Endothelial cell of umbilical vein (primary cell): ENCODE results near the gene ZCCHC12. TPM values are rescaled to one million over a fixed set of nuclear protein-coding genes. Genes with fewer than 3 reads are reported as not detected.

Source experiments
- BruUV-seq: library from RNA; stranded (reverse); fragments of 400-500 nt; replicated peaks from 2 replicates; lab custom pipeline; 2021; lab: Mats Ljungman, UMichigan
- CTCF ChIA-PET: fragments of 300-600, 350-600 bp; sonication (Branson Sonifier 250); formaldehyde crosslinking; loops from one replicate; lab custom pipeline; 2021; ENCODE audit warnings: antibody characterized with exemption, inconsistent platforms; lab: Charles Lee
- POLR2A ChIA-PET: fragments of 300-600, 350-600 bp; sonication (Branson Sonifier 250); formaldehyde crosslinking; loops from one replicate; lab custom pipeline; 2021; ENCODE audit warnings: antibody characterized with exemption, inconsistent platforms; lab: Charles Lee
- DNase-seq: peaks from one replicate; pipeline ENCODE4 v3.0.0-alpha.2; 2011; ENCODE audit warnings: low read depth, low spot score
- FAIRE-seq: peaks from 2 replicates; lab custom pipeline; 2011; peaks lifted over from hg19 to GRCh38; lab: Jason Lieb, UNC
- H2AFZ ChIP-seq: 2 replicates; pipeline ENCODE4 v1.6.0; 2012; ENCODE audit warnings: low read depth, low read length, control low read depth, inconsistent platforms
- H3K27ac ChIP-seq: 2 replicates; pipeline ENCODE4 v1.5.1; 2011; ENCODE audit warnings: low read depth, mild to moderate bottlenecking, control low read depth, low read length, moderate library complexity; ENCODE audit not compliant: insufficient read depth
- H3K27me3 ChIP-seq, 2 experiments: 2 replicates each; pipeline versions ENCODE4 v1.6.0 to v1.6.1; 2011; ENCODE audit warnings: low read length in 2 of 2, mixed read lengths in 1 of 2; ENCODE audit not compliant: control insufficient read depth in 2 of 2, insufficient read depth in 2 of 2
- H3K36me3 ChIP-seq, 2 experiments: 2 replicates in 1 of 2; 3 replicates in 1 of 2; pipeline ENCODE4 v1.5.1; 2011; ENCODE audit warnings: low read length in 2 of 2, mild to moderate bottlenecking in 1 of 2, moderate library complexity in 1 of 2; ENCODE audit not compliant: control insufficient read depth in 2 of 2, insufficient read depth in 2 of 2; ENCODE audit errors: extremely low read depth in 1 of 2
- H3K4me1 ChIP-seq: 3 replicates; pipeline ENCODE4 v1.5.1; 2011; ENCODE audit warnings: mild to moderate bottlenecking, low read length; ENCODE audit not compliant: control insufficient read depth, insufficient read depth; ENCODE audit errors: extremely low read depth
- H3K4me2 ChIP-seq: 2 replicates; pipeline ENCODE4 v1.6.1; 2011; ENCODE audit warnings: low read length, control low read depth, mixed read lengths; ENCODE audit not compliant: insufficient read depth
- H3K4me3 ChIP-seq, 3 experiments: fragments of 200-600 bp in 1 of 3; sonication (generic), shearing (Covaris generic) in 1 of 3; replicated peaks in 1 of 3; 2 replicates each; pipeline ENCODE4 v1.5.1; 2011 to 2016; ENCODE audit warnings: control low read depth in 3 of 3, low read length in 3 of 3, mild to moderate bottlenecking in 2 of 3, inconsistent platforms in 1 of 3, low read depth in 1 of 3, moderate library complexity in 1 of 3; ENCODE audit not compliant: insufficient read depth in 1 of 3
- H3K79me2 ChIP-seq: 2 replicates; pipeline ENCODE4 v1.6.0; 2012; ENCODE audit warnings: low read length, inconsistent platforms; ENCODE audit not compliant: control insufficient read depth, insufficient read depth
- H3K9ac ChIP-seq: replicated peaks from 2 replicates; pipeline ENCODE3; 2011; ENCODE audit warnings: low read length, control low read depth; ENCODE audit not compliant: insufficient read depth; ENCODE audit errors: extremely low read depth
- H3K9me1 ChIP-seq: replicated peaks from 3 replicates; pipeline ENCODE4 v1.6.0; 2011; ENCODE audit warnings: mild to moderate bottlenecking, low read length; ENCODE audit not compliant: control insufficient read depth, insufficient read depth; ENCODE audit errors: extremely low read depth
- H3K9me3 ChIP-seq: replicated peaks from 2 replicates; pipeline ENCODE4 v1.5.1; 2012; ENCODE audit warnings: low read length, inconsistent platforms; ENCODE audit not compliant: control insufficient read depth, insufficient read depth
- H4K20me1 ChIP-seq: replicated peaks from 2 replicates; pipeline ENCODE3; 2011; ENCODE audit warnings: mild to moderate bottlenecking, low read length; ENCODE audit not compliant: control insufficient read depth, insufficient read depth; ENCODE audit errors: extremely low read depth
- CTCF ChIP-seq, 2 donors: IDR thresholded peaks; 1 replicate in 1 of 2; 2 replicates in 1 of 2; pipeline ENCODE4 v1.5.1; 2011; ENCODE audit warnings: low read length in 2 of 2, mild to moderate bottlenecking in 2 of 2, moderate library complexity in 2 of 2, control low read depth in 1 of 2, inconsistent platforms in 1 of 2, low read depth in 1 of 2; ENCODE audit not compliant: insufficient read depth in 1 of 2; ENCODE audit errors: extremely low read depth in 1 of 2
- EZH2 ChIP-seq: IDR thresholded peaks from 2 replicates; pipeline ENCODE4 v1.6.1; 2012; ENCODE audit warnings: borderline replicate concordance, low read depth, mild to moderate bottlenecking, moderate library complexity, low read length, inconsistent platforms; ENCODE audit not compliant: severe bottlenecking
- FOS ChIP-seq: IDR thresholded peaks from 2 replicates; pipeline ENCODE4 v1.6.1; 2011; ENCODE audit warnings: mild to moderate bottlenecking, low read length, moderate library complexity, borderline replicate concordance; ENCODE audit not compliant: insufficient read depth
- GATA2 ChIP-seq: IDR thresholded peaks from 2 replicates; pipeline ENCODE4 v1.7.0; 2011; ENCODE audit warnings: low read depth, mild to moderate bottlenecking, moderate library complexity, mixed read lengths, low read length; ENCODE audit not compliant: insufficient read length, insufficient read depth
- JUN ChIP-seq: IDR thresholded peaks from 2 replicates; pipeline ENCODE4 v1.6.1; 2011; ENCODE audit warnings: borderline replicate concordance, low read depth; ENCODE audit not compliant: insufficient read length, insufficient read depth
- MAX ChIP-seq: IDR thresholded peaks from 2 replicates; pipeline ENCODE4 v1.6.1; 2011; ENCODE audit not compliant: insufficient read depth, insufficient read length
- MYC ChIP-seq: IDR thresholded peaks from one replicate; pipeline ENCODE4 v1.6.1; 2011; ENCODE audit warnings: mild to moderate bottlenecking, low read depth, low read length
- POLR2A ChIP-seq: IDR thresholded peaks from 2 replicates; pipeline ENCODE4 v1.6.1; 2012; ENCODE audit warnings: low read depth, mild to moderate bottlenecking, control low read depth, low read length
- POLR2AphosphoS5 ChIP-seq: IDR thresholded peaks from 2 replicates; pipeline ENCODE4 v1.6.1; 2012; ENCODE audit warnings: low read depth, mild to moderate bottlenecking, control low read depth, low read length, moderate library complexity; ENCODE audit not compliant: insufficient read depth
- dilution Hi-C: fragments of 300-500 bp; cut with MboI; formaldehyde crosslinking; loops from one replicate; pipeline ENCODE4 v1.15.0; 2019; ENCODE audit warnings: low sequenced_read_pairs; ENCODE audit not compliant: extremely low pct_ligation_motif_present
- intact Hi-C: fragments of 100-400 bp; cut with micrococcal nuclease; formaldehyde crosslinking; loops from one replicate; pipeline ENCODE4 v1.10.0; 2022
- polyA plus RNA-seq, 4 experiments: library from polyadenylated mRNA; depleted of rRNA in 3 of 4; stranded (reverse) in 3 of 4; unstranded in 1 of 4; fragments of >200 nt; gene quantifications; 2 replicates each; pipeline versions ENCODE4 v1.2.1 to v1.2.3, GENCODE V29; 2011 to 2012; ENCODE audit warnings: missing spikeins in 1 of 4
- total RNA-seq: library from RNA; stranded (reverse); gene quantifications from 2 replicates; pipeline ENCODE4 v1.2.3, GENCODE V29; 2021

ZCCHC12 gene
- total and polyA plus RNA-seq, 2 donors (not counting 3 experiments of a cell fraction or from before 2014, with no cell fraction given): 0.10 to 0.29 TPM

GRCh38 chrX:118795528-118796280 lies 27.9 kb upstream of the ZCCHC12 start:
- POLR2A ChIA-PET: interaction anchor here (0.7 kb wide), 1 partner anchor 56 kb away, joined by 3 read pairs; no protein-coding TSS in a partner anchor

More at GRCh38 chrX:118795528-118796280, 27.9 kb upstream of the ZCCHC12 start:
- Histone ChIP-seq H4K20me1 (no peaks in the 10 kb centered on the region), H3K4me2 (no peak overlapping the region), H3K27me3 (no peaks in the 10 kb centered on the region), H3K36me3 (no peaks in the 10 kb centered on the region), H3K9me3 (no peaks in the 10 kb centered on the region), H3K4me1 (peaks cover 8% of the 10 kb centered on the region), H2AFZ (no peak overlapping the region), H3K79me2 (no peaks in the 10 kb centered on the region), H3K9ac (no peak overlapping the region), H3K27ac (peak overlapping the region; percentile 23), H3K9me1 (no peaks in the 10 kb centered on the region), H3K4me3 (no peak overlapping the region)
- peak; percentile 53 for DNase-seq
- BruUV-seq: no TSS peak
- intact Hi-C loops: no loop called here
- CTCF ChIA-PET: interaction anchor here (1.0 to 1.7 kb wide), 3 partner anchors 111 to 194 kb away, joined by 3 to 9 read pairs (median 4); no protein-coding TSS in a partner anchor
- FAIRE-seq: peak; percentile 68
- dilution Hi-C loops: no loop called here
- no peak for TF ChIP-seq CTCF (IDR thresholded peaks at IDR 0.05; ENCODE audit: extremely low read depth in 1 of 2, insufficient read depth in 1 of 2, low read depth in 1 of 2, low read length in 2 of 2)
- TF ChIP-seq GATA2: no peak
- no peak for TF ChIP-seq MYC
- no peak for TF ChIP-seq EZH2
- TF ChIP-seq JUN: no peak
- TF ChIP-seq POLR2AphosphoS5: no peak
- no peak for TF ChIP-seq MAX
- no peak for TF ChIP-seq POLR2A
- no peak for TF ChIP-seq FOS
